NCI-H2227 treated with DMSO at 0.1 percent for 48 hours (cell line): Measurements from ENCODE around the gene EFNB1.
"Not testable (repeated sequence)": the region's sequence is repeated elsewhere in the genome, so short reads cannot be mapped to it uniquely, and the experiment has no call there.

Experiments
- DNase-seq: peaks from one replicate; lab custom pipeline; 2025; lab: John Stamatoyannopoulos, UW

Gene EFNB1

GRCh38 chrX:68828740-68829581 is at the start of gene EFNB1:
EFNB1 (plus strand) TSS chrX:68829021; CDS start chrX:68829777, 756 bp downstream.
- peak; percentile 95 for DNase-seq

DNA sequence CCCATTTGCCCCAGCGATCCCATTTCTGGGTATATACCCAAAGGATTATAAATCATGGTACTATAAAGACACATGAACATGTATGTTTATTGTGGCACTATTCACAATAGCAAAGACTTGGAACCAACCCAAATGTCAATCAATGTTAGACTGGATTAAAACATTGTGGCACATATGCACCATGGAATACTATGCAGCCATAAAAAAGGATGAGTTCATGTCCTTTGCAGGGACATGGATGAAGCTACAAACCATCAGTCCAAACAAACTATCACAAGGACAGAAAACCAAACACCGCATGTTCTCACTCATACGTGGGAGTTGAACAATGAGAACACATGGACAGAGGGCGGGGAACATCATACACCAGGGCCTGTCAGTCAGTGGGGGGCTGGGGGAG is 47.5 kb upstream of the EFNB1 start:
- DNase-seq = not testable (repeated sequence)

DNA sequence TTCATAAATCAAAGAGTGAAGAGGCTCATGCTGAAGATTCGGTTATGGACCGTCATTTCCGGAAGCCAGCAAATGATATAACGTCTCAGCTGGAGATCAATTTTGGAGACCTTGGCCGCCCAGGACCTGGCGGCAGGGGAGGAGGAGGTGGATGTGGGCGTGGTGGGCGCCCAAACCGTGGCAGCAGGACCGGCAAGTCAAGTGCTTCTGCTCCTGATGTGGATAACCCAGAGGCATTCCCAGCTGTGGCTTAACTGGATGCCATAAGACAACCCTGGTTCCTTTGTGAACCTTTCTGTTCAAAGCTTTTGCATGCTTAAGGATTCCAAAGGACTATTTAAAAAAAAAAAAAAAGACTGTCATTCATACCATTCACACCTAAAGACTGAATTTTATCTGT is 44.0 kb upstream of the EFNB1 start:
- DNase-seq = no peak

- not testable (repeated sequence) for DNase-seq
Measured at GRCh38 chrX:68786581-68786980, 42.2 kb upstream of the EFNB1 start.

DNA sequence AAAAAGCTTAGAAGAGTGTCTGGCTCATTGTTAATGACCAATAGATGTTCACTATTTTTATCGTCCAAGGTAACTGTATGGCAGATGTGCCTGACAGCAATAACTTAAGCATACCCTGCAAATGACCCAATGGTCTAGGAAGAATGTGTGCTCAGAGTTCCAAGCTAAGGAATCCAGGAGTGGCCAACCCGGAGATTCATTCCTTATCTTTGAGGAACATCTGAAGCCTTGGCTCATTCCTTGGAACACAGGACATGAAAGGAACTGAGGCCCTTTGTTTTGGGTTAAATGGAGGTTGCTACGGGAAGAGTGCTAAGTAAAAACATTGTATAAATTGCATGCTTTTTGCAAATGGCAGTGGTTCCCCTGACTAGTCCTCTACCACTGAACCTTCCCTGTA is 38.9 kb upstream of the EFNB1 start:
- no peak for DNase-seq

GRCh38 chrX:68792083-68792482 is 36.7 kb upstream of the EFNB1 start:
- DNase-seq = no peak

- DNase-seq = no peak
Measured at GRCh38 chrX:68794461-68794860, 34.4 kb upstream of the EFNB1 start.

DNA sequence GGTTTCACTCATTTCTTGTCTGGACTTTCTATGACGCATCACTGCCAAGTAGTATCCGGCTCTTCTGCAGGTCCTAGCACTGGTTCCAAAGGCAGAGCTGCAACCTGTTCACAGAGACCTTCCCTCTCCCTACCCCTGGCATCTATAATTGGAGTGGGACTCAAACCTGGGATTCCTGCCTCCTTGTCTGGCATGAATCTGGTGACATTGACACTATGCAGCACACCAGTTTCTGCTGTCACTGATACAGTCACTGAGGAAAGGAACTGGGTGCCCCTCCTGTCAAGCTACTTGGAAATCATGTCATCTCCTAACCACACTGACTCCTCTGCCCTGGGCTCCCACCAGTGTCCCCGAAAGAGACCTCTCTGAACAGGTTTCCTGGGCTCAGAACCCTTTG is 33.1 kb upstream of the EFNB1 start:
- no peak for DNase-seq

GRCh38 chrX:68798400-68798799 is 30.4 kb upstream of the EFNB1 start:
- not testable (repeated sequence) for DNase-seq

DNA sequence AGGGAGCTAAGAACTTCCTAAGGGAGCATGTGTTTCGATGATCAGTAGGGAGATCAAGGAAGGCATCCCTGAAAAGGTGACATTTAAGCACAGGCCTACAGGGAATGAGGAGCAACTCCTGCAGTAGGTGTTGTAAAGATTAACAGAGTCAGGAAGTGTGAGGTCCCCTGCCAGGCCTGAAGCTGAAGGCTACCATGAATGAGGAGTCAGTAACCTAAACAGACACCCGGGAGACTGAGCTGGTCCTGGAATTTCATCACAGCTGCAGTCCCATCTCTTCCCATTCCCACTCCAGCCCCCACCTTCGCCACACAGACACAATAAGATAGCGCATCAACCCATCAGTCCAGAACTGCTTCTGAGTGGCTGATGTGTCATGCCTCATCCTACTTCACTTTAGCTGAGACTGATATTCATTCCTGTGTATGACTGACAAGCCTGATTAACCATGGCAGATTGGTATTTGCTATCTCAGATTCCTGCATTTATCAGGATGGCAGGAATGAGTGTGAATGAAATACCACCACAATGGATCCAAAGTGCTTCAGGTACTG is 27.0 kb upstream of the EFNB1 start:
- DNase-seq = no peak

GRCh38 chrX:68807818-68808217 is 21.0 kb upstream of the EFNB1 start:
- no peak for DNase-seq

- DNase-seq = no peak
Measured at GRCh38 chrX:68808686-68809357, 20.0 kb upstream of the EFNB1 start.

GRCh38 chrX:68820476-68821110 is 8.2 kb upstream of the EFNB1 start:
- no peak for DNase-seq

DNA sequence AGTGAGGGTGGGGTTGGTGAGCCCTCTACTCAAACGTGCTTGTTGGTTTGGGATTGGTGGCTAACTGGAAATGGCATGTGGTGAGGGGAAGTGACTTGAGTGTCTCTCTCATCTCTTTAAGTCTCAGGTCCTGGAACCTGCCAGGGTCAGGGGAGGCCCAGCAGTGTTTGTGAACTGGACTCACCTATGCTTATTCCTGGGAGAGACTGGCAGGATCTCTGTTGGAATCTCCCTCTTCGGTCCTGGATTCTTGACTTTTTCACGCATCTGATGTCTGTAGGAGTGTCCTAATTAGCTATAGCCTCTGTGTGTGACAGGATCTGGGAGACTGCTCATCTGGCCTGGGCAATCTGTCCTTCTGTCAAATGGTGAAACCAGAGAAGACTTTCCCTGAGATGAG is 7.2 kb upstream of the EFNB1 start:
- no peak for DNase-seq

GRCh38 chrX:68822641-68823410 is 6.0 kb upstream of the EFNB1 start:
- DNase-seq = peak; percentile 80

GRCh38 chrX:68823413-68824151 is 5.2 kb upstream of the EFNB1 start:
- DNase-seq = no peak

DNA sequence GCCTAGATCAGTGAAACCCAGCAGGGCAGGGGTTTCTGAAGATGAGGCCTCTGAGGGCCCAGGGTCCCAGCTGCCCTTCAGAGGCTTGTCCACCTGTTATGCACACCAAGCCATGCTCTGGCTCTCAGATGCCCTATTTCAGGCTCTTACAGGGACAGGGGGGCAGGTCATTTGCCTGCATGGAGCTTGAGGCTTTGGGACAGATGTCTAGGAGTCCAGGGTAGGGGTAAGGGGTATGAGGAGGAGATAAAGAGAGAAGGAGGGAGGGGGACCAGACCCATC is 4.7 kb upstream of the EFNB1 start:
- no peak for DNase-seq

- no peak for DNase-seq
Measured at GRCh38 chrX:68824565-68825125, 4.2 kb upstream of the EFNB1 start.

- DNase-seq = no peak
Measured at GRCh38 chrX:68826113-68826980, 2.5 kb upstream of the EFNB1 start.

DNA sequence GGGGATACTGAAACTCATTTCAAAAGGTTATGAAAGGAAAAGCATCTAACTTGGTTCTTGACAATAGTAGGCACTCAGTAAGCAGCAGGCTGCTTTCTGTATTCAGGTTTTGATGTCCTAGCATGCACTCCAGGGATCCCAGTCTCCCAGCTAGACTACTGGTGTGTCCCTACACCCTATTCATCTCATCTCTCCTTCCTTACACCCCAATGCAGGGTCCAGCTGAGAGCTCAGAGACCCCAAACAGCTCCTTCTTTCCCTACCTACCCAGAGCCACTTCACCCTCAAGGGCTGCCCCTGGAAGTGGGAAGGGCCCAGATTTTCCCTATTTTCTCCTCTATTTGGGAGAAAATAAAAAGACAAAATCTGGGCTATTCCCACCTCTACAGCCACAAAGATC is 1.6 kb upstream of the EFNB1 start:
- DNase-seq = no peak
